Neural cell (in vitro differentiated cells): ENCODE data around the gene P2RX4.

Source experiments
- CTCF ChIP-seq: fragments of 450-650 bp; IDR thresholded peaks from 2 replicates; pipeline ENCODE4 v1.5.1; 2014; ENCODE audit warnings: antibody characterized with exemption, mild to moderate bottlenecking, moderate library complexity; ENCODE audit not compliant: poor library complexity, severe bottlenecking
- EP300 ChIP-seq: fragments of 450-650 bp; conservative IDR thresholded peaks from 2 replicates; pipeline ENCODE4 v1.6.1; 2014; ENCODE audit warnings: antibody characterized with exemption, mild to moderate bottlenecking, moderate library complexity; ENCODE audit not compliant: poor library complexity, severe bottlenecking
- EZH2 ChIP-seq: fragments of 200-600, 300-800 bp; shearing (Covaris generic), sonication (generic); IDR thresholded peaks from 2 replicates; pipeline ENCODE4 v1.6.1; 2014; ENCODE audit warnings: antibody characterized with exemption, low read length, borderline replicate concordance, mild to moderate bottlenecking; ENCODE audit not compliant: insufficient read depth, poor library complexity, severe bottlenecking
- MXI1 ChIP-seq: fragments of 450-650 bp; conservative IDR thresholded peaks from 2 replicates; pipeline ENCODE4 v1.6.1; 2014; ENCODE audit warnings: antibody characterized with exemption, mild to moderate bottlenecking; ENCODE audit not compliant: poor library complexity, severe bottlenecking
- POLR2AphosphoS5 ChIP-seq: IDR thresholded peaks from 2 replicates; pipeline ENCODE4 v1.6.1; 2012
- RAD21 ChIP-seq: fragments of 450-650 bp; conservative IDR thresholded peaks from 2 replicates; pipeline ENCODE4 v1.6.1; 2014; ENCODE audit warnings: antibody characterized with exemption, mild to moderate bottlenecking, moderate library complexity

GRCh38 chr12:121212875-121213274 is 2.9 kb downstream of the P2RX4 start:
- TF ChIP-seq CTCF (no peak), EP300 (no peak), EZH2 (no peak), POLR2AphosphoS5 (no peak), MXI1 (no peak), RAD21 (no peak)
